COLO829 (cell line): ENCODE measurements around the gene OR13G1.
"Not testable (repeated sequence)": the region's sequence is repeated elsewhere in the genome, so short reads cannot be mapped to it uniquely, and the experiment has no call there.

ENCODE experiments used
- DNase-seq: peaks from one replicate; pipeline ENCODE4 v3.0.0; 2012; ENCODE audit warnings: low spot score

OR13G1 gene, protein sequence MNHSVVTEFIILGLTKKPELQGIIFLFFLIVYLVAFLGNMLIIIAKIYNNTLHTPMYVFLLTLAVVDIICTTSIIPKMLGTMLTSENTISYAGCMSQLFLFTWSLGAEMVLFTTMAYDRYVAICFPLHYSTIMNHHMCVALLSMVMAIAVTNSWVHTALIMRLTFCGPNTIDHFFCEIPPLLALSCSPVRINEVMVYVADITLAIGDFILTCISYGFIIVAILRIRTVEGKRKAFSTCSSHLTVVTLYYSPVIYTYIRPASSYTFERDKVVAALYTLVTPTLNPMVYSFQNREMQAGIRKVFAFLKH

DNA sequence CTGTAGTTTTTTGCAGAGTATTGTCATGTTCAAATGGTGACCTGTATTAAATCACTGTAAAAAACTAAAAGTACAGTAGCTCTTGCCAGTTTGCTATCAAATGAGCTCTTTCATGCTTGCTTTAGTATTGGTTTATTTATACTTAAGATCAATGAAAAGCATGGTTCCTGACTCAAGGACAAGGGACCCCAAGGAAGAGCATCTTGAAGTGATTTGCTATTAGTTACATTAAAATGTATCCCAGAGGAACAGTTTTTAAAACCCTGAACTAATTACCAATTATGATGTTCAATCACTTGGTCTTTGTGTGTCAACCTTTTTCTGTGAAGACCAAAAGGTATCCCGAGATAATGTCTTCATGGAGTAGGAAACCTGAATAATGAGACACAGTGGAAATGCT is at the start of gene OR13G1:
Gene OR13G1 (minus strand): TSS at position 101 of the 400 bp plus-strand sequence. CDS start 6,698 bp downstream, outside the sequence.
- DNase-seq, result no peak

DNA sequence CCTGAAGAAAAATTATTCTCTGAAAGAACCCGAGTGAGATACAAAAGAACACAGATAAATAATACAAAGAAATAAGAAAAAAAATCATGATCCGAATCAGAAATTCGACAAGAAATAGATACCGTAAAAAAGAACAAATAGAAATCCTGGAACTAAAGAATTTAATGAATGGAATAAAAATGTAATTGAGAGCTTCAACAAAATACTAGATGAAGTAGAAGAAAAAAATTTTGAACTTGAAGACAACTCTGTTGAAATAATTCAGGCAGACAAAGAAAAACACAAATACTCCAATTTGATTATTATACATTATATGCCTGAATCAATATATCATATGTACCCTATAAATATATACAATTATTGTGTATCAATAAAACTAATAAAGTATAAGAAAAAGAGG is 41.7 kb upstream of the OR13G1 start:
- no peak for DNase-seq

DNA sequence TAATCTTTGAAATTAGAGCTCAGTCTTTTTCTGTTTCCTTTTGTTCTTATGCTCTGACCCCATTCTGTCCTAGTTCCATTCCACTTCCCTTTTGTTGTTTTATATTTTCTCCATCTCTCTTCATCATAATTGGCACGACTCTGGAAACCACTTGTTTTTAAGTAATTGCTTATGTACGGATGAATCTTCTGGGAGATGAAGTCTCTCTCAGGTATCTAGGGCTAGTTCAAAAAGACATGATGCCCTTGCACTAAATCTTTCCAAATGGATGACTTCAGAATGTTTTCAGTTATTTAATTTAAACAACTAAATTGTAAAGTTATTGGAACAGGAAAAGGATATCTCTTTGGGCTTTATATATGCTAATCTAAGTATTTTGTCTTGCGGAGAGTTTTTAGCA is 37.0 kb upstream of the OR13G1 start, which contains the start of gene OR6F1:
Gene OR6F1 (minus strand): TSS at position 101 of the 400 bp plus-strand sequence. CDS start 3,891 bp downstream, outside the sequence.
- no peak for DNase-seq

DNA sequence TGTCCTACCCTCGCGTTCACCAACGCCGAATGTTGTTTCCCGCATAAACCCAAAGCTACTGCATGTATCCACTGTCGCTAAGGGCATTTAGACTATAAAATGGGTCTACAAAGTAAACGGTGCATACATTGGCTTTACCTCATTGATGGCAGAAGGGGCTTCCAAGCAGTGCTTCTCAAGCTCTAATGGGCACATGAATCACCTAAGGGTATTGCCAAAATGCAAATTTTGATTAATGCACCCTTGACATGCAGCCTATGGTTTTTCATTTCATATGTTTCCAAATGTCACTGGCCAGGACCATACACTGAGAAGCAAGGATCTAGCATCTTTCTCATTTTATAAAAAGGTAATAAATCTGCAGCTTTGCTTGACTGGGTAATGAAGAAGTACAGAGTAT is 34.2 kb upstream of the OR13G1 start:
- DNase-seq, result no peak

DNA sequence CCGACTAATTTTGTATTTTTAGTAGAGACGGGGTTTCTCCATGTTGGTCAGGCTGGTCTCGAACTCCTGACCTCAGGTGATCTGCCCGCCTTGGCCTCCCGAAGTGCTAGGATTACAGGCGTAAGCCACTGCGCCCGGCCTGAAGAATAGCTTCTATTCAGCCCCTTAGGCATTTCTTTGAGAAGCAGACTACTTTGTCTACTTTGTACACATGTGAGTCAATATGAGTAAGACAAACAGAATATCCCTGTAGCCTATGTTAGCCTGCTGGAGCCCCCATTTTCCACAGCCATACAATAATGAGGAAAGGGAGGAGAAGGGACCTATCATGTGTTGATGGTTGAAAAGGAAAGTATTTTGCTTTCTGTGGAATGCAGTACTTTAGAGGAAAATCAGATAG is 31.1 kb upstream of the OR13G1 start:
- not testable (repeated sequence) for DNase-seq

DNA sequence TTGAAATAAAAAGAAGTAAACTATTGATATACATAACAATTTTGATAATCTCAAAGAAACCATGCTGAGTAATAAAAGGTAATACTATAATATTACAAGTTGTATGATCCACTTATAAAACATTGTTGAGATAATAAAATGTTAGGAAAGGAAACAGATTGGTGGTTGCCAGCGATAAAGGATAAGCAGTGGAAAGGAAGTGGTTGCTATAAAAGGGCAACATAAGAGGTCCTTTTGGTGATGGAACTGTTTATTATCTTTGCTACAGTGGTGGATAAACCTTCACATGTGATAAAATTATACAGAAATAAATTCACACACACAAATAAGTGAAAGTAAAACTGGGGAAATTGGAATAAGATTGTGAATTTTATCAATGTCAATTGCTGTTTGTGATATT is 21.8 kb upstream of the OR13G1 start:
- no peak for DNase-seq

DNA sequence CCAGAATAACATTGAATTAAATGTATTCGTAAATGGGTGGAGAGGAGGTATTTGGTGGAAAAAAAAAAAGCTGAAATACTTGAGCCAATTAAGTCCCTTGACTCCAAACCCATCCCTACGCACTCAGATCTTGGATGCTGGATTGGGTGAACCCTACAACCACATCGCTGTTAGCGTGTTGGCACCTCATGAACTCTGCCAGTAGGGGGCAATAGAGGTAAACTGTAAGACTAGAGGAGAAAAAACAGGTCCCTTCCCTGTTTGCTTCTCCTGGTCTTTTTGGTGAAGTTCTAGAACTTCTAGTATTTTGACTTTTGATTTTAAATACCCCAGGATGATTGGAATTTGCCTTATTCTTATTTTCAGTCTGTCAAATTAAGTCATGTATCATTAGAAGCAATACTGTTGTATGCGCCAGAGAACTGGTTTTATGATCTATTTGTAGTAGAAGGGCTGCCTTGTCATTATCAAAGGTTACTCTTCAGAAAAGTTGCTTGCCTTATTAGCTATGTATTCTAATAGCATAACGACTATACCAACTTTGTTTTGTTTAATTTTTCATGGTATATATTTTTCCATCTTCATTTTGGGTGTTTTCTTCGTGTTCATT is 1.9 kb upstream of the OR13G1 start:
- DNase-seq, result peak; percentile 38

DNA sequence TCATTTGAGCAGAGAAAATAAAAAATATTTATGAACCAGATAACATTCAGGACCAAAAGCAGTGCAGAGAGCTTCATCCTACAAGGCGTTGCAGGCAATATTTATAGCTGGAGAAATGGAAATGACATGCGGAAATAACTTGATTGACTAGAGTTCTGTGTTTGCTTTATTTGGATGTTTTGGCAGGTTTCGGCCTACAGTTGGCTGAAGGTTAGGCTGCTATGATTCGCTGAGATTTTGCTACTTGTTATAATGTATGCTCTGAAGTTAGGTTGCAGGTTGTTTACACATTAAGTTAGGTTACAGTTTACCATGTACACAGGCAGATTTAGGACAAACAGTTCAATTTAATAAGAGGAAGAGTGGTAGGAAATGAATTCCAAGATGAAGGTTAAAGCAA is 632 bp upstream of the OR13G1 start:
- no peak for DNase-seq

DNA sequence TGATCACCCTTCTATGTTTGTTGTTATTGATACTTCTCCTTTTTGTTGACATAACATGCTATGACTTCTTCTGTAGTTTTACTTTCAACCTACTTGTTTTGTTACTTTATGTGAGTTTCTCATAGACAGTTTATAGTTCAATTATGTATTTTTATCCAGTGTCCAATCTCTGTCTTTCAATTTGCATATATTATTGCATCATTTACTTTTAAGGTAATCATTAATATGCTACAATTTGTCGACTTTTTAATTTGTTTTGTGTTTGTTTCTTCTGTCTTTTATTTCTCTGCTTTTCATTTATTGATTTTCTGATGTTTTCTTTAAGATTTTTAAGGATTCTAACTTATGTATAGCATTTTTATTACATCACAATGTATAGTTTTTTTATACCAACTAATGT is 10.3 kb downstream of the OR13G1 start:
- DNase-seq, result no peak

DNA sequence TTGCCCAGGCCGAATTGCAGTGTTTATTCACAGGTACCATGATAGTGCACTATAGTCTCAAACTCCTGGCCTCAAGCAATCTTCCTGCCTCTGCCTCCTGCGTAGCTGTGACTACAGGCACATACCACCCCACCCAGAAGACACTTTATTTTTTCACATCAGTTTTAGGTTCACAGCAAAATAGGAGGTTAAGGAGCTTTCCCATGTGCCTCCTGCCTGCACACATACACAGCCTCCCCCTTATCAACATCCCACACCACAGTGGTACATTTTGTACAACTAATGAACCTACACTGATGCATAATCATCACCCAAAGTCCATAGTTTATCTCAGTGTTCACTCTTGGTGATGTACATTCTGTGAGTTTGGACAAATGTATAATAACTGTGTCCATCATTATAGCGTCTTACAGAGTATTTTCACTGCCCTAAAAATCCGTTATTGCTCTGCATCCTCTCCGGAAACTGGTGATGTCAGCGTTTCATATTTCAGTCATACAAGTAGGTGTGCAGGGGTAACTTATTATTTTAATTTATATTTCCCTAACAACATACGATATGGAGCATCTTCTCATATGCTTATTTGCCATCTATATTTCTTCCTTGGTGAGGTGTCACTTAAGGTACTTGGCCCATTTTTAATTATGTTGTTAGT is 23.2 kb downstream of the OR13G1 start:
- no peak for DNase-seq

DNA sequence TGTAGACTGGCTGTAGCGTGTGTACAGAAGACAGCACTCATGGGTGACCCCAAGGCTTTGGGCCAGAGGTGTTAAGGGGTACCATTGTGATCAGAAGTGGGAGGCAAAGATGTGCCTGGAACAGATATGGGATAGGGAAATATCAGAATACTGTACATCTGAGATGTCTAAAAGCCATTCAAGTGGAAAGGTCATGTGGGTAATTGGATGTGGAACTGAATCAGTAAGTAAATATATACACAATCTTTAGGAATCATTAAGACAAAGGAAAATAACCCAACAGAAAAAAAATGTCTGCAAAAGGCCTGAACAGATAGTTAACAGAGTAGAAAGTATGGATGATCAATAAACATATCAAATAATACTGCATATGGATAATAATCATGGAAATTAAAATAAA is 26.5 kb downstream of the OR13G1 start:
- DNase-seq, result no peak

DNA sequence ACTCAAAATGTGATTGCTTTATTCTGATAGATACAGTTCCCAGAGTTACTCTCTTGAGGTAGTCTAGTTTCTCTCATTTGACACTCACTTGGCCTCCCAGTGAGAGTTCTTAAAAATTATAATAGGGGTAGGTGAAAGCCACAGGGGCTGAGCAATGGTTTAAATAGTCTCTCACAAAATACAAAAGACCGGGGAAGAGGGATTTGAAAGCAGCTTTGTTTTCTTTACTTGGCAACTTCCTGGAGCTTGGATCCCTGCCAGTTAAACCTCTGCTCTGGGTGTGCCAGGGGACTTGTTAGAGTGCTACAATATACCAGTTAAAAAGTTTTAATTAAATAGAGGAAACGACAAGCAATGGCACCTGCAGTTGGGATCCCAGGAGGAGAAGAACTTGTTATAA is 31.7 kb downstream of the OR13G1 start:
- peak; percentile 46 for DNase-seq

DNA sequence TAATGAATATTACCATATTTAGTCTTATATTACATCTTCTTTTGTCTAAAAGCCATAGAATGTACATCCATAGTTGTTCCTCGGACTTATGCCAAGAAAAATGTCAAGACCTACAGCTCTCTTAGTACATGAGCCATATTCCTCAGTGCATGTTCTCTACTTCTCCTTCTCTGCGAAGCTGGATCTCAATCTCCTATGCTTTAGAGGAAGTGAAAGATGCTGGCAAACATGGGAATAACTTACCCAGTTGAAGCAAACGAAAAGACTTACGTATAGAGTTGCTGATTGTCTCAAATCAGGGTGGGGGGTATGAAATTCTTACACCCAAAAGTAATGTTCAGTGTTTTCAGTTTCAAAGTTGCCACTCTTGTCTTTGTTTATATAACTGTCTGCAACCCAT is 32.7 kb downstream of the OR13G1 start:
- no peak for DNase-seq

DNA sequence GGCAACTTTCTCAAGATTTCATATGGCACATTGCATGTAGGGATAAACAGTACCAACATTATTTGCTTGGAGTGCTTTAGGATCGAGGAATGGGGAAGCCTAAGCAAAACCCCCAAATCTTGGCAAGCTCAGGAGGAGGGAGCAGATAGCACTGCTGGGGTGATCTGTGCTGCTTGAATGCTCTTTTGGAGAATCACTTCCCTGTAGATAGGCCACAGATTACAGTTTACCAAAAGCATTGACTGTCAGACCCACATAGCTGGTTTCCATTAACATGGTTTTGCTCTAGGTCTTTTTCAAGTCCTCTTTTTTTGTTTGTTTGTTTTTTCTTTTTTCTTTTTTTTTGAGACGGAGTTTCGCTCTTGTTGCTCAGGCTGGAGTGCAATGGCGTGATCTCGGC is 36.8 kb downstream of the OR13G1 start:
- no peak for DNase-seq

DNA sequence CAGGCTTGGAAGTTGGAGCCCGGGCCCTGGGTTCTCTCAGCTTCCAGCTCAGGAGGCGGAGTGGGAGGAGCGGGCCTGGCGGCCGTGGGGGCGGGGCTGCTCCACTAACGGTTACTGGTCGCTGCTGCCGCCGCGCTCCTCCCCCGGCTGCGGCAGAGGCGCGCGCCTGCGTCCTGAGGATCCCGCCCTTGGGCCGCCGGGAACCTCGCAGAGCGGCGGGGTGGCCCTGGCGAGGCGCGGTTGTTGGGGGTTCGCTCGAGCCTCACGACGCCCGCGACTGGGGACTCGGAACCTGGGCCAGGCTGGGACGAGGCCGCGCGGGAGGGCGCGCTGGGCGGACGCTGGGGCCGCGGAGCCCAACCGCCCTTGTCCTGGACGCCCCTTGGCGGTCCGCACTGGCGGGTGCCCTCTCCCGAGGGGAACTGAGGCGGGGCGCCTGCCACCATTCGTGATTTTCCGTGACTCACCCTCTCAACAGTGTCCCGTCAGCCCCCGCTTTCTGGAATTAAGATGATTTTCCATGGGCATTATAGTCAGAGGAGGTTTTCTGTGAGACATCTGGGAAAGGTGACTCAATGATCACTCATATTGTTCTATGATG is 40.1 kb downstream of the OR13G1 start:
- peak; percentile 75 for DNase-seq

DNA sequence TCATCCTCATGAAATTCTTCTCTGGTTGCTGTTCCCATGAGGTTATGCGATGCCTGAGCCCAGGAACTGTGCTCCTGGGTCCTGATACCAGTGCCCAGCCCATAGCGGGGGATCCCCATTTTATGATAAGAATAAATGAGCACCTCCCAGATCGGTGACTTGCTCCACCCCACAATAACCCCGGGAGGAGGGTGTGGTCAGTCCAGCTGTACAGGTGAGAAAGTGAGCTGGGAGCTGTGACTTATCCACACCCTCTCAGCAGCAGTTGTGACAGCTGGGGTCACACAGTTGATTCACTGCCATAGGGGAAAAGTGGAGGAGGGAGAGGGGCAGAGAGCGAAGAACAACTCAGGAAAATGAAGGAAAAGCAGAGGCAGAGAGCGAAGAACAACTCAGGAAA is 40.8 kb downstream of the OR13G1 start:
- DNase-seq, result no peak

DNA sequence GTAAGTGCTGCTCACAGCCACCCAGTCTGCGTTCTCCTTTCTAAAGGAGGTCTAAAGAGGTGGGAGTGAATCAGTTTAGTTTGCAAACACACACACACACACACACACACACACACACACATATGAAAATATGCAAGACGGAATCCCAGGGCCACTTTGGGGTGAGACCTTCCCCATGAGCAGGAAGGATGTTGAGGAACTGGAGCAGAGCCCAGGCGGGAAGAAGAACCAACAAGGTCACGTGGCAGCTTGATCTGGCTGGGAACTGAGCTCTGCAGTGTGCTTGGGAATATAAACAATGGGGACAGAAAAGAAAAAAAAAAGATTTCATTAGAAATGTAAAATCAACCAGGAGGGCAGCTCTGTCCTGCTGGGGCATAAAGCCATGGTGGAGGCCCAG is 41.5 kb downstream of the OR13G1 start:
- DNase-seq, result no peak

DNA sequence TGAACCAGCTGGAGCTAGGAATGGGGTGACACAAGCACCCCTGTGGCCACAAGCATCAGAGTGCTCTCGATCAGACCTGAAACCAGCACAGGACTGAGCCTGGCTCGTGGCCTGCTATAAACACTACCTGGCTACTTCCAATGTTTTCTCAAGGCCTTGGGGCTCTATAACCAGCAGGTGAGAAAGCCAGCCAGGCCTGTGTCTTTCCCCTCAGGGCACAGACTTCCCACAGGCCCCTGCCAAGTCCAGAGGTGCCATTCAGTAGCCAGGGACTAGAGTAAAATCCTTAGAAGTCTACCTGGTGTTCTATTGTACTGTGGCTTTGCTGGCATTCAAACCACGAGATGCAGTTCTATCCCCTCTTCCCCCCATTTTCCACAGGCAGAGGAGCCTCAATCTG is 51.6 kb downstream of the OR13G1 start:
- DNase-seq, result no peak
